Left lung (tissue), 10 donors: Measurements from ENCODE around the gene GNPTG. TPM values are rescaled to one million over a fixed set of nuclear protein-coding genes. Genes with fewer than 3 reads are reported as not detected.

Experiments
- ATAC-seq: fragments of 200-7000 bp; cut with Tn5 transposase; one replicate; pipeline ENCODE4 v1.9.1; 2020; ENCODE audit warnings: moderate library complexity
- DNase-seq, 4 donors: peaks; one replicate each; pipeline ENCODE4 v3.0.0-alpha.2; 2013 to 2020
- H3K27ac ChIP-seq, 2 donors: fragments of 200-600 bp; sonication (generic) in 1 of 2; one replicate each; pipeline versions ENCODE4 v1.5.0 to v1.8.0; 2020 to 2021
- H3K27me3 ChIP-seq, 2 donors: fragments of 200-600 bp; sonication (generic) in 1 of 2; one replicate each; pipeline versions ENCODE4 v1.5.0 to v1.8.0; 2020 to 2021
- H3K36me3 ChIP-seq, 2 donors: fragments of 200-600 bp; sonication (generic) in 1 of 2; one replicate each; pipeline versions ENCODE4 v1.5.0 to v1.8.0; 2020 to 2021
- H3K4me1 ChIP-seq, 2 donors: fragments of 200-600 bp; one replicate each; pipeline ENCODE4 v1.8.0; 2021
- H3K4me3 ChIP-seq, 2 donors: fragments of 200-600 bp; sonication (generic) in 1 of 2; one replicate each; pipeline versions ENCODE4 v1.5.0 to v1.8.0; 2020 to 2021; ENCODE audit warnings: mild to moderate bottlenecking in 1 of 2
- H3K9me3 ChIP-seq, 2 donors: fragments of 200-600 bp; sonication (generic) in 1 of 2; one replicate each; pipeline versions ENCODE4 v1.5.0 to v1.8.0; 2020 to 2021
- intact Hi-C, 2 donors: fragments of 100-400 bp; cut with DNase I; formaldehyde crosslinking; loops; one replicate each; pipeline versions ENCODE4 v1.11.2 to v1.14.2; 2022
- polyA plus RNA-seq, 6 donors: library from polyadenylated mRNA; unstranded; fragments of 120-200 nt; gene quantifications; one replicate each; pipeline ENCODE4 v1.2.1, GENCODE V29; 2013; ENCODE audit not compliant: insufficient read length in 6 of 6
- total RNA-seq, 2 donors: library from RNA; stranded (reverse); fragmentation: NEBNext Ultra II Directional; extraction: Animal tissue kit (Norgen Biotek cat#: 25700); gene quantifications; one replicate each; pipeline ENCODE4 v1.2.1, GENCODE V29; 2021
- TF ChIP-seq, protein P1 (sequence below), 2 donors: fragments of 200-600 bp; sonication (generic) in 1 of 2; IDR thresholded peaks; one replicate each; pipeline versions ENCODE4 v1.5.0 to v1.8.0; 2021; ENCODE audit warnings: antibody characterized with exemption in 2 of 2
- donor health status: DM: no; HTN: yes; CAD: no.
- donor health status: DM: no; HTN: no; CAD: no.

The GNPTG gene
- total and polyA plus RNA-seq, 8 donors = 32.0 to 97.4 (median 49.4) TPM

GRCh38 chr16:1403036-1403435 is 51.3 kb downstream of the GNPTG start:
- peaks cover 0 to 70% of the 10 kb centered on the region in 2 donors for H3K36me3 ChIP-seq
- DNase-seq (no peak), ATAC-seq (no peak)

GRCh38 chr16:1403733-1404132 is 52.0 kb downstream of the GNPTG start:
- Histone ChIP-seq H3K27ac (no peak overlapping the region), H3K9me3 (no peaks in the 10 kb centered on the region), H3K36me3 (peaks cover 0 to 63% of the 10 kb centered on the region in 2 donors), H3K27me3 (no peaks in the 10 kb centered on the region), H3K4me3 (no peak overlapping the region), H3K4me1 (peaks cover 0 to 15% of the 10 kb centered on the region in 2 donors)
- TF ChIP-seq, protein P1, sequence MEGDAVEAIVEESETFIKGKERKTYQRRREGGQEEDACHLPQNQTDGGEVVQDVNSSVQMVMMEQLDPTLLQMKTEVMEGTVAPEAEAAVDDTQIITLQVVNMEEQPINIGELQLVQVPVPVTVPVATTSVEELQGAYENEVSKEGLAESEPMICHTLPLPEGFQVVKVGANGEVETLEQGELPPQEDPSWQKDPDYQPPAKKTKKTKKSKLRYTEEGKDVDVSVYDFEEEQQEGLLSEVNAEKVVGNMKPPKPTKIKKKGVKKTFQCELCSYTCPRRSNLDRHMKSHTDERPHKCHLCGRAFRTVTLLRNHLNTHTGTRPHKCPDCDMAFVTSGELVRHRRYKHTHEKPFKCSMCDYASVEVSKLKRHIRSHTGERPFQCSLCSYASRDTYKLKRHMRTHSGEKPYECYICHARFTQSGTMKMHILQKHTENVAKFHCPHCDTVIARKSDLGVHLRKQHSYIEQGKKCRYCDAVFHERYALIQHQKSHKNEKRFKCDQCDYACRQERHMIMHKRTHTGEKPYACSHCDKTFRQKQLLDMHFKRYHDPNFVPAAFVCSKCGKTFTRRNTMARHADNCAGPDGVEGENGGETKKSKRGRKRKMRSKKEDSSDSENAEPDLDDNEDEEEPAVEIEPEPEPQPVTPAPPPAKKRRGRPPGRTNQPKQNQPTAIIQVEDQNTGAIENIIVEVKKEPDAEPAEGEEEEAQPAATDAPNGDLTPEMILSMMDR (IDR thresholded peaks at IDR 0.05) = no peak
- ATAC-seq (no peak), DNase-seq (no peak)
- intact Hi-C loops = no loop called here

More at GRCh38 chr16:1403036-1403435, 51.3 kb downstream of the GNPTG start:
- Histone ChIP-seq H3K27ac (no peak overlapping the region), H3K4me1 (peaks cover 0 to 8% of the 10 kb centered on the region in 2 donors), H3K9me3 (no peaks in the 10 kb centered on the region), H3K4me3 (no peak overlapping the region), H3K27me3 (no peaks in the 10 kb centered on the region)
- TF ChIP-seq, protein P1 (IDR thresholded peaks at IDR 0.05) = no peak
- intact Hi-C loops = no loop called here

DNA sequence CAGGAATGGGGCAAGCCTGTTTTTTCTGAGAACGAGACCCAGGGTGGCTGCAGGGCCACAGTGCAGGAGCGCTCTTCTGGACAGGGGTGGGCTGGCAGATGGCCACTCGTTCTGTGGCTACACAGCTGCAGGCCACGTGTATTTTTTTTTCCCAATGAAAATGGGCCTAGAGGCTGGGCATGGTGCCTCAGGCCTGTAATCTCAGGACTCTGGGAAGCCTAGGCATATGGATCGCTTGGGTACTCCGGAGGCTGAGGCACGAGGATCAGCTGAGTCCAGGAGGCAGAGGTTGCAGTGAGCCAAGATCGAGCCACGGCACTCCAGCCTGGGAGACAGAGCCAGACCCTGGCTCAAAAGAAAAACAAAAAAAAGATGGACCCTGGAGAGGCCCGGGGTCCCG is 56.0 kb downstream of the GNPTG start:
- Histone ChIP-seq H3K4me1 (peaks cover 0 to 19% of the 10 kb centered on the region in 2 donors), H3K4me3 (peak overlapping the region; percentile 42 to 48), H3K9me3 (no peaks in the 10 kb centered on the region), H3K36me3 (peaks cover 0 to 31% of the 10 kb centered on the region in 2 donors), H3K27ac (peak overlapping the region in 1 of 2 donors; percentile 16), H3K27me3 (no peaks in the 10 kb centered on the region)
- no peak for DNase-seq
- intact Hi-C loops = no loop called here
- TF ChIP-seq, protein P1 (IDR thresholded peaks at IDR 0.05) = no peak
- ATAC-seq = peak; percentile 9

DNA sequence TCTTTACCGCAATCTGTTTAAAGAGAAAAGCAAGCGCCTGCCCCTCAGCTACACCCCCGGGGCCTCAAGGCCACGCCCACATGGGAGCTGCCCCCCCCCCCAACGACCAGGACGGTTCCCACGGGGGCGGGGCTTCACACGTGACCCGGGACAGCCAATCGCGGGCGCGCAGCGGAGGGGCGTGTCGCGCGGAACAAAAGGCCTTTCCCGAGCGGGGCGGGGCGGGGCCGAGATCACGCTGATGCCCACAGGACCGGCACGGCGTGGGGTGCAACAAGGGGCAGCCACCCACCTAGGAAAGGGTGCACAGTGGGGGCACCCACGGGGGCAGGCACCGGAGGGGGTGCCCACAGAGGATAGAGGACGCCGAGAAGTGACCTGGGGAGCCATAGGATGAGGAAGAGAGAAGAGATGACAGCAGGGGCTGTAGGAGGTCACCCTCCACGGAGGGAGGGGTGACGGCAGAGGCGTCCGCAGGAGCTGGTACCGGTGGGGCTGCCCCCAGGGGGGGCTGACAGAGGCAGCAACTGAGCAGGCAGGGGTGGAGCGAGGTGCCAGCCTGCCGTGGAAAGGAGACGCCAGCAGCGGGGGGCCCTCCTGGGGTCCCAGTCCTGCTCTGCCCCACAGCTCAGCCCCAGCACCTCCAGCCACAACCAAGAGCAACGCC is 56.6 kb downstream of the GNPTG start:
- peak overlapping the region; percentile 42 to 48 for H3K4me3 ChIP-seq
- peaks cover 0 to 22% of the 10 kb centered on the region in 2 donors for H3K4me1 ChIP-seq
- H3K27ac ChIP-seq = peak overlapping the region in 1 of 2 donors; percentile 45
- DNase-seq (peak; percentile 85 to 97 (median 92)), ATAC-seq (peak; percentile 99)
- H3K36me3 ChIP-seq = peaks cover 0 to 26% of the 10 kb centered on the region in 2 donors
- intact Hi-C loops = no loop called here
- no peaks in the 10 kb centered on the region for H3K9me3 ChIP-seq
- TF ChIP-seq, protein P1 (IDR thresholded peaks at IDR 0.05) = no peak
- no peaks in the 10 kb centered on the region for H3K27me3 ChIP-seq

DNA sequence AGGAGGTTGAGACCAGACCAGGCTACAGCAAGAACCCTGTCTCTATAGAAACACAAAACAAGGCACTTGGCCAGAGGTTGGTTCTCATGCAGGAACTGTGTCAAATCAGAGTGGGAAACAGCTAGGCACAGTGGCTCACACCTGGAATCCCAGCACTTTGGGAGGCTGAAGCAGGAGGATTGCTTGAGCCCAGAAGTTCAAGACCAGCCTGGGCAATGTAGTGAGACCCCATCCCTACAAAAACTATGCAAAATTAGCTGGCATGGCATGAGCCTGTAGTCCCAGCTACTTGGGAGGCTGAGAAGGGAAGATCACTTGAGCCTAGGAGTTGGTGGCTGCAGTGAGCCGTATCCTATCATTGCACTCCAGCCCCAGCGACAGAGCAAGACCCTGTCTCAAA is 61.1 kb downstream of the GNPTG start:
- intact Hi-C loops = no loop called here
- ATAC-seq = no peak
- Histone ChIP-seq H3K4me1 (peaks cover 5 to 32% of the 10 kb centered on the region in 2 donors), H3K27ac (no peak overlapping the region), H3K4me3 (no peak overlapping the region), H3K27me3 (no peaks in the 10 kb centered on the region), H3K36me3 (peaks cover 0 to 8% of the 10 kb centered on the region in 2 donors), H3K9me3 (no peaks in the 10 kb centered on the region)
- TF ChIP-seq, protein P1 (IDR thresholded peaks at IDR 0.05) = no peak
- no peak for DNase-seq

Other genes starting within 250 kb of the GNPTG start
- 10 to 100 TPM in 1 of 2 donors, 1 to 10 TPM in 1; 7.0 to 14.0 TPM for gene CACNA1H, start 198.8 kb upstream of the GNPTG start, total RNA-seq
- gene CACNA1H, start 198.8 kb upstream of the GNPTG start, polyA plus RNA-seq = 1 to 10 TPM; 3.4 to 7.7 (median 7.0) TPM
- under 1 TPM in 1 of 2 donors, not detected in 1; 0.34 TPM for gene TPSG1, start 126.7 kb upstream of the GNPTG start, total RNA-seq
- gene TPSG1, start 126.7 kb upstream of the GNPTG start, polyA plus RNA-seq = under 1 TPM in 2 of 6 donors, not detected in 4; 0.35 to 0.92 TPM
- 10 to 100 TPM in 1 of 2 donors, 1 to 10 TPM in 1; 3.0 to 55.5 TPM for gene TPSB2, start 121.7 kb upstream of the GNPTG start, total RNA-seq
- gene TPSB2, start 121.7 kb upstream of the GNPTG start, polyA plus RNA-seq = under 1 TPM in 2 of 6 donors, not detected in 4; 0.13 to 0.17 TPM
- 10 to 100 TPM; 35.1 to 51.0 TPM for gene TPSAB1, start 111.2 kb upstream of the GNPTG start, total RNA-seq
- under 1 TPM in 2 of 6 donors, not detected in 4; 0.21 to 0.25 TPM for gene TPSAB1, start 111.2 kb upstream of the GNPTG start, polyA plus RNA-seq
- gene TPSD1, start 95.9 kb upstream of the GNPTG start, total RNA-seq = under 1 TPM in 1 of 2 donors, not detected in 1; 0.37 TPM
- not detected for gene TPSD1, start 95.9 kb upstream of the GNPTG start, polyA plus RNA-seq
- gene UBE2I, start 42.3 kb upstream of the GNPTG start, total RNA-seq = 100 to 1,000 TPM in 1 of 2 donors, 10 to 100 TPM in 1; 89.0 to 111 TPM
- 100 to 1,000 TPM; 133 to 188 (median 146) TPM for gene UBE2I, start 42.3 kb upstream of the GNPTG start, polyA plus RNA-seq
- 1 to 10 TPM; 2.6 to 6.0 TPM for gene BAIAP3, start 18.3 kb upstream of the GNPTG start, total RNA-seq
- 1 to 10 TPM; 1.4 to 8.3 (median 4.2) TPM for gene BAIAP3, start 18.3 kb upstream of the GNPTG start, polyA plus RNA-seq
- gene TSR3, start 53 bp upstream of the GNPTG start, total RNA-seq = 10 to 100 TPM; 46.3 to 57.0 TPM
- gene TSR3, start 53 bp upstream of the GNPTG start, polyA plus RNA-seq = 10 to 100 TPM; 33.6 to 52.3 (median 44.8) TPM
- gene UNKL, start 62.8 kb downstream of the GNPTG start, total RNA-seq = 10 to 100 TPM; 18.9 to 27.3 TPM
- gene UNKL, start 62.8 kb downstream of the GNPTG start, polyA plus RNA-seq = 10 to 100 TPM; 19.5 to 22.5 (median 20.8) TPM
- gene UQCC4, start 68.8 kb downstream of the GNPTG start, total RNA-seq = 10 to 100 TPM; 10.3 to 12.9 TPM
- 10 to 100 TPM; 10.3 to 13.3 (median 11.5) TPM for gene UQCC4, start 68.8 kb downstream of the GNPTG start, polyA plus RNA-seq
- under 1 TPM in 1 of 2 donors, not detected in 1; 0.31 TPM for gene PERCC1, start 79.1 kb downstream of the GNPTG start, total RNA-seq
- gene PERCC1, start 79.1 kb downstream of the GNPTG start, polyA plus RNA-seq = 1 to 10 TPM; 1.2 to 4.4 (median 3.4) TPM
- gene CCDC154, start 92.6 kb downstream of the GNPTG start, total RNA-seq = 1 to 10 TPM; 1.5 to 2.7 TPM
- 10 to 100 TPM in 2 of 6 donors, 1 to 10 TPM in 4; 4.9 to 11.8 (median 8.2) TPM for gene CCDC154, start 92.6 kb downstream of the GNPTG start, polyA plus RNA-seq
- 100 to 1,000 TPM; 110 to 130 TPM for gene CLCN7, start 123.1 kb downstream of the GNPTG start, total RNA-seq
- gene CLCN7, start 123.1 kb downstream of the GNPTG start, polyA plus RNA-seq = 10 to 100 TPM; 28.6 to 35.4 (median 30.2) TPM
- not detected for gene PTX4, start 137.0 kb downstream of the GNPTG start, total RNA-seq
- gene PTX4, start 137.0 kb downstream of the GNPTG start, polyA plus RNA-seq = under 1 TPM in 3 of 6 donors, not detected in 3; 0.15 to 0.20 (median 0.20) TPM
- gene TELO2, start 141.4 kb downstream of the GNPTG start, total RNA-seq = 10 to 100 TPM; 34.9 to 38.6 TPM
- gene TELO2, start 141.4 kb downstream of the GNPTG start, polyA plus RNA-seq = 10 to 100 TPM; 24.5 to 49.1 (median 34.8) TPM
- gene TMEM204, start 181.7 kb downstream of the GNPTG start, total RNA-seq = 10 to 100 TPM; 26.6 to 28.7 TPM
- 10 to 100 TPM; 15.4 to 20.6 (median 19.0) TPM for gene TMEM204, start 181.7 kb downstream of the GNPTG start, polyA plus RNA-seq